Neural progenitor cell (in vitro differentiated cells): ENCODE data around the gene PCSK5. TPM values are rescaled to one million over a fixed set of nuclear protein-coding genes. Genes with fewer than 3 reads are reported as not detected.

Source experiments
- DNase-seq: peaks from one replicate; pipeline ENCODE4 v3.0.0-alpha.2; 2016; ENCODE audit warnings: low spot score
- H2AFZ ChIP-seq: fragments of 200-600 bp; sonication (generic); replicated peaks from 2 replicates; pipeline ENCODE4 v1.6.1; 2016; ENCODE audit warnings: antibody characterized with exemption
- H3F3A ChIP-seq: fragments of 200-600 bp; sonication (generic); 2 replicates; pipeline ENCODE4 v1.6.1; 2016; ENCODE audit warnings: antibody characterized with exemption, low read depth
- H3K27ac ChIP-seq: fragments of 200-600 bp; sonication (generic); 2 replicates; pipeline ENCODE4 v1.5.1; 2016; ENCODE audit warnings: mild to moderate bottlenecking
- H3K27me3 ChIP-seq: fragments of 200-600 bp; sonication (generic); 2 replicates; pipeline ENCODE4 v1.6.1; 2016; ENCODE audit warnings: mild to moderate bottlenecking, moderate library complexity
- H3K36me3 ChIP-seq: fragments of 200-600 bp; sonication (generic); 2 replicates; pipeline ENCODE4 v1.5.1; 2016
- H3K4me1 ChIP-seq: fragments of 200-600 bp; sonication (generic); 2 replicates; pipeline ENCODE4 v1.6.1; 2016; ENCODE audit warnings: mixed run types
- H3K4me2 ChIP-seq: fragments of 200-600 bp; sonication (generic); 2 replicates; pipeline ENCODE4 v1.6.1; 2016
- H3K4me3 ChIP-seq: fragments of 200-600 bp; sonication (generic); 2 replicates; pipeline ENCODE4 v1.5.1; 2016
- H3K79me2 ChIP-seq: fragments of 200-600 bp; sonication (generic); 2 replicates; pipeline ENCODE4 v1.6.1; 2016; ENCODE audit warnings: low read depth
- H3K9ac ChIP-seq: fragments of 200-600 bp; sonication (generic); 2 replicates; pipeline ENCODE4 v1.6.1; 2016
- H3K9me3 ChIP-seq: fragments of 200-600 bp; sonication (generic); 2 replicates; pipeline ENCODE4 v1.5.1; 2016; ENCODE audit warnings: low read depth
- H4K20me1 ChIP-seq: fragments of 200-600 bp; sonication (generic); 2 replicates; pipeline ENCODE4 v1.6.1; 2016; ENCODE audit warnings: low read depth
- H3K27ac Mint-ChIP-seq: 3 replicates; pipeline ENCODE4 v1.8.0; 2021; ENCODE audit warnings: mixed read lengths
- H3K27me3 Mint-ChIP-seq: 2 replicates; pipeline ENCODE4 v1.8.0; 2022; ENCODE audit warnings: low read depth, mild to moderate bottlenecking, inconsistent platforms, moderate library complexity, mixed read lengths; ENCODE audit not compliant: insufficient read depth
- H3K36me3 Mint-ChIP-seq: 3 replicates; pipeline ENCODE4 v1.8.0; 2021; ENCODE audit warnings: mixed read lengths
- H3K4me1 Mint-ChIP-seq: 3 replicates; pipeline ENCODE4 v1.8.0; 2021; ENCODE audit warnings: mixed read lengths
- H3K4me3 Mint-ChIP-seq: 3 replicates; pipeline ENCODE4 v1.8.0; 2021; ENCODE audit warnings: mild to moderate bottlenecking, moderate library complexity, mixed read lengths
- H3K9me3 Mint-ChIP-seq: 3 replicates; pipeline ENCODE4 v1.8.0; 2020; ENCODE audit warnings: mixed read lengths
- CTCF ChIP-seq: fragments of 200-600 bp; sonication (generic); IDR thresholded peaks from 2 replicates; pipeline ENCODE4 v1.5.1; 2017; ENCODE audit warnings: antibody characterized with exemption, mild to moderate bottlenecking
- EZH2 ChIP-seq: fragments of 200-600 bp; sonication (generic); IDR thresholded peaks from 2 replicates; pipeline ENCODE4 v1.6.1; 2017; ENCODE audit warnings: antibody characterized with exemption, mild to moderate bottlenecking, moderate library complexity
- EZH2phosphoT487 ChIP-seq: fragments of 200-600 bp; sonication (generic); IDR thresholded peaks from 2 replicates; pipeline ENCODE4 v1.6.1; 2017; ENCODE audit warnings: antibody characterized with exemption
- total RNA-seq: library from RNA; depleted of rRNA; stranded (reverse); fragments of >200 nt; gene quantifications from 2 replicates; pipeline ENCODE4 v1.2.3, GENCODE V29; 2015; ENCODE audit warnings: low replicate concordance

PCSK5 gene
- total RNA-seq, 1 donor from 2014 or later: 23.4 TPM

DNA sequence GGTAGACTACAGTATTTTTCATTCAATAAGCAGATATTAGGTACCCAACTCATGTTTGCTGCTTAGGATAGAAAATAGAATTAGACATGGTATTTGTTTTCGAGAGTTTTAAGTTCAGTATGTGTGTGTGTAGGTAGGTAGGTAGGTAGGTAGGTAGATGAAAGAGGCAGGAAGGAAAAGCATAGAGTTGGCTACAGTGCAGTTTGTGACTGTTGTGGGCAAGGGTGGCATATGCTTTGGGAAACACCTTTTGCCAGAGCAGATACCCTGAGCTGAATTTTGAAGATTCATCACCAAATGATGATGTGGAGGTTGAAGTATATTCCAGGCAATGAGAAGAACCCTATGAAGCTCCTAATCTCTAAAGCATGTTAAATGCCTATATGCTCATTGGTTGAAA lies 20.0 kb upstream of the PCSK5 start:
- Histone ChIP-seq H3K4me2 (no peak overlapping the region), H3K9me3 (no peaks in the 10 kb centered on the region), H3K4me1 (no peaks in the 10 kb centered on the region), H3K79me2 (no peaks in the 10 kb centered on the region), H3K4me3 (no peak overlapping the region), H4K20me1 (no peaks in the 10 kb centered on the region), H3F3A (no peaks in the 10 kb centered on the region), H3K27ac (no peak overlapping the region), H3K36me3 (no peaks in the 10 kb centered on the region), H3K27me3 (no peaks in the 10 kb centered on the region), H2AFZ (no peak overlapping the region), H3K9ac (no peak overlapping the region)
- Mint-ChIP-seq H3K9me3 (no peaks in the 10 kb centered on the region), H3K27ac (no peak overlapping the region), H3K27me3 (no peaks in the 10 kb centered on the region), H3K4me1 (no peaks in the 10 kb centered on the region), H3K36me3 (no peaks in the 10 kb centered on the region), H3K4me3 (no peak overlapping the region)
- DNase-seq: no peak
- no peak for TF ChIP-seq EZH2
- no peak for TF ChIP-seq EZH2phosphoT487
- TF ChIP-seq CTCF: no peak

- H2AFZ ChIP-seq: no peak overlapping the region
- Mint-ChIP-seq H3K36me3 (no peaks in the 10 kb centered on the region), H3K27me3 (no peaks in the 10 kb centered on the region), H3K4me1 (no peaks in the 10 kb centered on the region), H3K9me3 (no peaks in the 10 kb centered on the region), H3K27ac (no peak overlapping the region), H3K4me3 (no peak overlapping the region)
- no peaks in the 10 kb centered on the region for H3K4me1 ChIP-seq
- H3K36me3 ChIP-seq: no peaks in the 10 kb centered on the region
- no peaks in the 10 kb centered on the region for H3K27me3 ChIP-seq
- no peak overlapping the region for H3K4me3 ChIP-seq
- H3F3A ChIP-seq: no peaks in the 10 kb centered on the region
- no peak for DNase-seq
- no peaks in the 10 kb centered on the region for H3K9me3 ChIP-seq
- no peaks in the 10 kb centered on the region for H3K79me2 ChIP-seq
- TF ChIP-seq EZH2phosphoT487: no peak
- TF ChIP-seq CTCF: no peak
- TF ChIP-seq EZH2: no peak
- H4K20me1 ChIP-seq: no peaks in the 10 kb centered on the region
- H3K27ac ChIP-seq: no peak overlapping the region
- H3K4me2 ChIP-seq: no peak overlapping the region
- no peak overlapping the region for H3K9ac ChIP-seq
Observed at GRCh38 chr9:75871624-75872023, 18.8 kb upstream of the PCSK5 start.

DNA sequence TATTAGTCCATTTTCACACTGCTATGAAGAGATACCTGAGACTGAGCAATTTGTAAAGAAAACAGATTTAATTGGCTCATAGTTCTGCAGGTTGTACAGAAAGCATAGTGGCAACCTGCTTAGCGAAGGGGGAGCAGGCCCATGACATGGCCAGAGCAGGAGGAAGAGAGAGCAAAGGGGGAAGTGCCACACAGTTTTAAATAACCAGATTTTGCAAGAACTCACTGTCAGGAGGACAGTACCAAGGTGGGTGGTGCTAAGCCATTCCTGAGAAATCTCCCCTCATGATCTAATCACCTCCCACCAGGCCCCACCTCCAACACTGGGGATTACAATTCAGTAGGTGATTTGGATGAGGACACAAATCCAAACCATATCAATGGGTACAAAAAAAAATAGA lies 16.8 kb upstream of the PCSK5 start:
- Histone ChIP-seq H3K79me2 (no peaks in the 10 kb centered on the region), H3K4me3 (no peak overlapping the region), H3K9ac (no peak overlapping the region), H3K9me3 (no peaks in the 10 kb centered on the region), H2AFZ (no peak overlapping the region), H3K27me3 (no peaks in the 10 kb centered on the region), H4K20me1 (no peaks in the 10 kb centered on the region), H3K4me1 (no peaks in the 10 kb centered on the region), H3F3A (no peaks in the 10 kb centered on the region), H3K27ac (no peak overlapping the region), H3K4me2 (no peak overlapping the region), H3K36me3 (no peaks in the 10 kb centered on the region)
- Mint-ChIP-seq H3K36me3 (no peaks in the 10 kb centered on the region), H3K27ac (no peak overlapping the region), H3K27me3 (no peaks in the 10 kb centered on the region), H3K4me1 (no peaks in the 10 kb centered on the region), H3K9me3 (no peaks in the 10 kb centered on the region), H3K4me3 (no peak overlapping the region)
- no peak for TF ChIP-seq EZH2
- no peak for TF ChIP-seq EZH2phosphoT487
- no peak for TF ChIP-seq CTCF
- DNase-seq: no peak
